ENCODE results near the gene ZNF536. TPM values are rescaled to one million over a fixed set of nuclear protein-coding genes. Genes with fewer than 3 reads are reported as not detected.

The ZNF536 gene
- total RNA-seq, 1 experiment from 2014 or later: not detected

DNA sequence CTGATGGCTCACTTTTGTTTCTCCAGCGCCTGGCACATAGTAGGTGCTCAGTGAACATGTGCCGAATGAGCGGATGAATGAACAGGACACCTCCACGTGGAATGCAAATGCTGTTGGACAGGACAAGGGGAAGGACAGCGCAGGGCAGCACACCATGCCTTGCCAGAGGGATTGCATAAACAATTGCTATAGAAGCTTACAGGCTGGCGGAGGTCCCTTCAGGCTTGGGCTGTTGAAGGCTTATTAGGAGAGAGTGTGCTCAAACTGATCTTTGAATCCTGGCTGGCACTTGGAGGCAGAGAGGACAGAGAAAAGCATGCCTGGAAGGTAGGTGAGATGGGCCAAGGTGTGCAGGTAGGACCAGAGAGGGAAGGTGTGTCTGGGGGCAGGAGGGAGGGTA is 35.9 kb upstream of the ZNF536 start:
- H4K20me1 ChIP-seq (ENCODE audit: control insufficient read depth, insufficient read depth, insufficient read length): no peaks in the 10 kb centered on the region
- TF ChIP-seq, protein P1, sequence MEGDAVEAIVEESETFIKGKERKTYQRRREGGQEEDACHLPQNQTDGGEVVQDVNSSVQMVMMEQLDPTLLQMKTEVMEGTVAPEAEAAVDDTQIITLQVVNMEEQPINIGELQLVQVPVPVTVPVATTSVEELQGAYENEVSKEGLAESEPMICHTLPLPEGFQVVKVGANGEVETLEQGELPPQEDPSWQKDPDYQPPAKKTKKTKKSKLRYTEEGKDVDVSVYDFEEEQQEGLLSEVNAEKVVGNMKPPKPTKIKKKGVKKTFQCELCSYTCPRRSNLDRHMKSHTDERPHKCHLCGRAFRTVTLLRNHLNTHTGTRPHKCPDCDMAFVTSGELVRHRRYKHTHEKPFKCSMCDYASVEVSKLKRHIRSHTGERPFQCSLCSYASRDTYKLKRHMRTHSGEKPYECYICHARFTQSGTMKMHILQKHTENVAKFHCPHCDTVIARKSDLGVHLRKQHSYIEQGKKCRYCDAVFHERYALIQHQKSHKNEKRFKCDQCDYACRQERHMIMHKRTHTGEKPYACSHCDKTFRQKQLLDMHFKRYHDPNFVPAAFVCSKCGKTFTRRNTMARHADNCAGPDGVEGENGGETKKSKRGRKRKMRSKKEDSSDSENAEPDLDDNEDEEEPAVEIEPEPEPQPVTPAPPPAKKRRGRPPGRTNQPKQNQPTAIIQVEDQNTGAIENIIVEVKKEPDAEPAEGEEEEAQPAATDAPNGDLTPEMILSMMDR (conservative IDR thresholded peaks at IDR 0.05): no peak
- H3K4me1 Mint-ChIP-seq: no peaks in the 10 kb centered on the region; a peak in 1 of 4 replicates
- no peak overlapping the region for H2BK5ac ChIP-seq (ENCODE audit: insufficient read length, low read length)
- no peaks in the 10 kb centered on the region for H3K9me3 ChIP-seq (ENCODE audit: control insufficient read depth, low read depth, low read length)
- no peak overlapping the region for H3T11ph ChIP-seq (ENCODE audit: low read length)
- H2BK120ac ChIP-seq (ENCODE audit: low read depth, low read length, poor library complexity, severe bottlenecking): no peak overlapping the region
- no peaks in the 10 kb centered on the region; a peak in 1 of 5 replicates for H3K9me3 Mint-ChIP-seq
- WGBS (ENCODE audit: extremely low coverage, insufficient read length, low lambda C conversion rate): no CpG with 5 or more reads among the region's 6 CpGs
- H2AFZ ChIP-seq (ENCODE audit: low read length): no peak overlapping the region
- no peak overlapping the region for H2BK15ac ChIP-seq (ENCODE audit: low read depth, low read length)
- H3K27me3 ChIP-seq (ENCODE audit: insufficient read depth, low read length): no peaks in the 10 kb centered on the region
- no peaks in the 10 kb centered on the region for H3K23me2 ChIP-seq (ENCODE audit: insufficient read length, low read depth, low read length, poor library complexity, severe bottlenecking)
- H3K4me1 ChIP-seq (ENCODE audit: insufficient read depth, low read length): no peaks in the 10 kb centered on the region
- no peak overlapping the region for H3K4me3 Mint-ChIP-seq
- peaks cover 6% of the 10 kb centered on the region for H3K27me3 Mint-ChIP-seq (ENCODE audit: low read depth)
- no peaks in the 10 kb centered on the region for H3K36me3 Mint-ChIP-seq (ENCODE audit: insufficient read depth in 1 of 3, low read depth in 3 of 3)
- H3K79me2 ChIP-seq (ENCODE audit: insufficient read depth, low read length): no peaks in the 10 kb centered on the region
- DNase-seq: no peak
- H3K4ac ChIP-seq (ENCODE audit: low read depth, low read length): no peak overlapping the region
- H3K27ac ChIP-seq (ENCODE audit: insufficient read length, low read depth, low read length): no peak overlapping the region
- no peak overlapping the region for H4K8ac ChIP-seq (replicated peaks; ENCODE audit: insufficient read length, low read depth, low read length)
- no peak overlapping the region for H3K14ac ChIP-seq (ENCODE audit: insufficient read depth, low read length)
- no peak overlapping the region for H3K18ac ChIP-seq (ENCODE audit: insufficient read length, low read depth, low read length)
- no peaks in the 10 kb centered on the region for H3K79me1 ChIP-seq (ENCODE audit: insufficient read depth, low read depth, low read length, poor library complexity, severe bottlenecking)
- no peak overlapping the region for H4K91ac ChIP-seq (ENCODE audit: insufficient read length, low read depth, low read length)
- no peak overlapping the region for H3K9ac ChIP-seq (ENCODE audit: extremely low read depth, insufficient read length, low read length)
- no peak overlapping the region for H2BK20ac ChIP-seq (ENCODE audit: low read depth, low read length, poor library complexity, severe bottlenecking)
- no peak overlapping the region for H4K5ac ChIP-seq (ENCODE audit: insufficient read length, low read depth, low read length)
- H3K4me2 ChIP-seq (ENCODE audit: insufficient read depth, insufficient read length, low read length): no peak overlapping the region
- no peak overlapping the region for H2BK12ac ChIP-seq (ENCODE audit: insufficient read length, low read depth, low read length)
- no peak overlapping the region; a peak in 1 of 7 replicates for H3K27ac Mint-ChIP-seq
- H3K56ac ChIP-seq (ENCODE audit: insufficient read length, low read depth, low read length): no peak overlapping the region
- H3K23ac ChIP-seq (ENCODE audit: insufficient read length, low read depth, low read length): no peak overlapping the region
- no peak overlapping the region for H2AK5ac ChIP-seq (ENCODE audit: insufficient read length, low read length)

Data from H9 (cell line).